ENCODE measurements around the gene RGP1. TPM values are rescaled to one million over a fixed set of nuclear protein-coding genes. Genes with fewer than 3 reads are reported as not detected.

Gene RGP1
- total RNA-seq, 1 experiment from 2014 or later: 26.6 TPM

- CTCF ChIA-PET: no interaction called here
- H3K4me3 Mint-ChIP-seq (ENCODE audit: low read depth, unreplicated experiment): no peak overlapping the region
- BruUV-seq (replicated peaks): no TSS peak
- peaks cover 7% of the 10 kb centered on the region for H3K4me1 Mint-ChIP-seq (ENCODE audit: low read depth, unreplicated experiment)
- no peak overlapping the region for H3K27ac Mint-ChIP-seq (ENCODE audit: unreplicated experiment)
- peaks cover 4% of the 10 kb centered on the region for H3K36me3 Mint-ChIP-seq (ENCODE audit: insufficient read depth, unreplicated experiment)
- intact Hi-C loops (cut with micrococcal nuclease; ENCODE audit: unreplicated experiment): no loop called here
- TF ChIP-seq CTCF (IDR thresholded peaks at IDR 0.05; ENCODE audit: unreplicated experiment): no peak
- DNase-seq: peak; percentile 26
- H3K27me3 Mint-ChIP-seq (ENCODE audit: unreplicated experiment): no peaks in the 10 kb centered on the region
- no peaks in the 10 kb centered on the region for H3K9me3 Mint-ChIP-seq (ENCODE audit: low read depth, unreplicated experiment)
Measured at GRCh38 chr9:35771943-35772342, 22.9 kb downstream of the RGP1 start.

GRCh38 chr9:35774907-35775635 lies 26.0 kb downstream of the RGP1 start:
- CTCF ChIA-PET: no interaction called here
- no peak for TF ChIP-seq CTCF (IDR thresholded peaks at IDR 0.05; ENCODE audit: unreplicated experiment)
- H3K4me1 Mint-ChIP-seq (ENCODE audit: low read depth, unreplicated experiment): peaks cover 7% of the 10 kb centered on the region
- peak overlapping the region; percentile 67 for H3K27ac Mint-ChIP-seq (ENCODE audit: unreplicated experiment)
- peaks cover 8% of the 10 kb centered on the region for H3K36me3 Mint-ChIP-seq (ENCODE audit: insufficient read depth, unreplicated experiment)
- no peak overlapping the region for H3K4me3 Mint-ChIP-seq (ENCODE audit: low read depth, unreplicated experiment)
- H3K9me3 Mint-ChIP-seq (ENCODE audit: low read depth, unreplicated experiment): no peaks in the 10 kb centered on the region
- DNase-seq: no peak
- H3K27me3 Mint-ChIP-seq (ENCODE audit: unreplicated experiment): no peaks in the 10 kb centered on the region
- intact Hi-C loops (cut with micrococcal nuclease; ENCODE audit: unreplicated experiment): no loop called here
- no TSS peak for BruUV-seq (replicated peaks)

GRCh38 chr9:35776018-35776417 lies 26.9 kb downstream of the RGP1 start:
- intact Hi-C loops (cut with micrococcal nuclease; ENCODE audit: unreplicated experiment): no loop called here
- Mint-ChIP-seq H3K4me1 (ENCODE audit: low read depth, unreplicated experiment) (peaks cover 7% of the 10 kb centered on the region), H3K27ac (ENCODE audit: unreplicated experiment) (no peak overlapping the region), H3K9me3 (ENCODE audit: low read depth, unreplicated experiment) (no peaks in the 10 kb centered on the region), H3K27me3 (ENCODE audit: unreplicated experiment) (no peaks in the 10 kb centered on the region), H3K4me3 (ENCODE audit: low read depth, unreplicated experiment) (no peak overlapping the region), H3K36me3 (ENCODE audit: insufficient read depth, unreplicated experiment) (peaks cover 8% of the 10 kb centered on the region)
- no peak for TF ChIP-seq CTCF (IDR thresholded peaks at IDR 0.05; ENCODE audit: unreplicated experiment)
- DNase-seq: no peak
- no TSS peak for BruUV-seq (replicated peaks)
- CTCF ChIA-PET: no interaction called here

- CTCF ChIA-PET: no interaction called here
- H3K27me3 Mint-ChIP-seq (ENCODE audit: unreplicated experiment): no peaks in the 10 kb centered on the region
- peaks cover 7% of the 10 kb centered on the region for H3K4me1 Mint-ChIP-seq (ENCODE audit: low read depth, unreplicated experiment)
- H3K4me3 Mint-ChIP-seq (ENCODE audit: low read depth, unreplicated experiment): no peak overlapping the region
- H3K36me3 Mint-ChIP-seq (ENCODE audit: insufficient read depth, unreplicated experiment): peaks cover 8% of the 10 kb centered on the region
- intact Hi-C loops (cut with micrococcal nuclease; ENCODE audit: unreplicated experiment): no loop called here
- no peaks in the 10 kb centered on the region for H3K9me3 Mint-ChIP-seq (ENCODE audit: low read depth, unreplicated experiment)
- no TSS peak for BruUV-seq (replicated peaks)
- TF ChIP-seq CTCF (IDR thresholded peaks at IDR 0.05; ENCODE audit: unreplicated experiment): no peak
- no peak overlapping the region for H3K27ac Mint-ChIP-seq (ENCODE audit: unreplicated experiment)
- DNase-seq: no peak
Measured at GRCh38 chr9:35778496-35778895, 29.4 kb downstream of the RGP1 start.

Data from Calu3 (cell line).